AG08395 (cell line): ENCODE results near the gene MINDY4.
A peak's percentile ranks its signal among the peaks of the same experiment; 100 is the strongest.

Source experiments
- DNase-seq: peaks from one replicate; pipeline ENCODE4 v3.0.0; 2012; ENCODE audit warnings: mixed read lengths, low spot score

Gene MINDY4

GRCh38 chr7:30771174-30771879 lies at the start of gene MINDY4:
Gene MINDY4 (plus strand): TSS chr7:30771417. CDS start chr7:30771494, 77 bp downstream.
- peak; percentile 93 for DNase-seq

GRCh38 chr7:30722187-30722586 lies 49.0 kb upstream of the MINDY4 start:
- no peak for DNase-seq

- DNase-seq: no peak
Observed at GRCh38 chr7:30722671-30723070, 48.5 kb upstream of the MINDY4 start.

DNA sequence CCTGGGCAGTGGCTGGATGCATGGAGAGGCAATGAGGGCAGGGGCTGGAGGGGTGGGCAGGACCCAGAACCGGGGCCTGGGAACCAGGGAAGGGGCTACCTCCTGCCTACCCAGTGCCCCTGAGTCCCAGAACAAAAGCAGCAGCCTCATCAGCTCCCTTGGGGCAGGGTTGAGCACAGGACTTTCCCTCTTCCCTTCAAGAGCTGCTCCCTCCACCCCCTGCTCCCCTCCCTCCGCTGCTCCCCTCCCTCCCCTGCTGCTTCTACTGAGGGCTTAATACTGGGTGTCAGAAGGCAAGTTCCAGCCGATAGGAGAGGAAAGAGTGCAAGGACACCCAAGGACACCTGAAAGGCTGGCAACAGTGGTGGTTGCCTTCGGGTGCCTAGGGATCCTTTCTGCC lies 47.4 kb upstream of the MINDY4 start:
- no peak for DNase-seq

GRCh38 chr7:30726296-30727006 lies 44.8 kb upstream of the MINDY4 start:
- no peak for DNase-seq

GRCh38 chr7:30727061-30727945 lies 43.9 kb upstream of the MINDY4 start:
- peak; percentile 69 for DNase-seq

GRCh38 chr7:30728591-30729100 lies 42.6 kb upstream of the MINDY4 start:
- DNase-seq: no peak

- no peak for DNase-seq
Observed at GRCh38 chr7:30729642-30730041, 41.6 kb upstream of the MINDY4 start.

DNA sequence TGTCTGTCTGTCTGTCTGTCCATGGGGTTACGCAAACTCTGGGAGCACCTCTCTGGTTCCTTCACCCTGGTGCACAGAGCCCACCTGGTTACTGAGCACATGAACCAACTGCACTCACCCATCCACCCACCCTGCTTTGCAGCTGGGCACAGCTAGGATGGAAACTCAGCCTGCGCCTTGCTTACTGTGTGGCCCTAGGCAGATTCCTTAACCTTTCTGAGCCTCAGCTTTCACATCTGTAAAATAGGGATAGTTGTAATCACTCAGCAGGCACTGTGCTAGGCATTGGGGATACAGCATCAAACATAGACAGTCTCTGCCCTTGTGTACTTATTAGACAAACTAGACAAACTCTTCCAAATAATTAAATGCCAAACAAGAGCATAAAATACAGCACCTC lies 41.1 kb upstream of the MINDY4 start:
- no peak for DNase-seq

DNA sequence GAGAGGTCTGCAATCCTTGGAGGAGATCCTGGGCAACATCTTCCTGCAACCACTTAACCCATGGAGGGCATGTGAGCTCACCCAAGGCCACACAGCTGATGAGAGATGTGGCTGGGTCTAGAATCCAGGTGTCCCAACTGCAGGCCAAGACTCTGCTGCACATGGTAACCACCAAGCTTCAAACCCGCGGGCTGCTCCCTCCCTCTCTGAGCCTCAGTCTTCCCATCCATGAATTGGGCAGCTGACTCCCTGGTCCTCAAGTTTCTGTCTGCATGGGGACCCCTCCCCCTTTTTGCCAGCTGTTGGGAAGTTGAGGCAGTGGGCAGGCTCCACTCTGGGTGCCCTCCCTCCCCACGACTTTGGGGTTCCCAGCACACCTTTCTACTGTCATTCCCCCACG lies 40.2 kb upstream of the MINDY4 start:
- DNase-seq: no peak

DNA sequence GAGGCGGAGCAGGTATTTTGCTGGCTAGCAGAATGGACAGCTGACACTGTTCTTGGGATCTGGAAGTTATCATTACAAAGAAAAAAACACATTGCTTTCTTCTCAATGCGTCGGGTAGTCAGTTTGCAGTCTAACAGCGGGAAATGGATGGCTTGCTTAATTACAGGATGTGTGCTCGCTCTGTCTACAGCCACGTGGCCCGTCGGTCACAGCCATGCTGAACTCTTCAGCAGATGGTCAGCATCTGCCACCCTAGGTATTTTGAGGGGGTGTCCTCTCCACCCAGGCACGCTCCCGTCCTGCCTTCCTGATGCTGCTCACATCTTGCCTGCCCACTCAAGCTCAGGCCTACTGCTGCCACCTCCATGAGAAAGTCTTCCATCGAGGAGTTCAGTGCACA lies 39.6 kb upstream of the MINDY4 start:
- DNase-seq: peak; percentile 29

DNA sequence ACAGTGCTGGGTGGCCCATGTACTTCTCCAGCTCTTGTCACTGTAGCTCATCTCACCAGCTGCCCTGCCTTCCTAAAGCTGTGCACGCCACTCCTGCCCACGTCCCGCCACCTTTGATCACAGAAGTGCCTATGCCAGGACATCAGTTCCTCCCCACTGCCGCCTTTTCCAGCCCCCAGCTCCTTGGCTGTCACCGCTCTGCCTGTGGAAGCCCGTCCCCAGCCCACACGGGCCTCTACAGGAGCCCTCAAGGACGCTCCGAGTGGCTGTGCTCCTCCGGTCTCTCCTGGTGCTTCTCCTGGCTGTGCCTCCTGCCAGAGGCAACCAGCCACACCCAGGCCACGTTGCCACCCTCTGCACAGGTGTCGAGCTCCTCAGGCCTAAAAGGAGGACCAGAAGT lies 38.6 kb upstream of the MINDY4 start:
- no peak for DNase-seq

GRCh38 chr7:30733216-30733615 lies 38.0 kb upstream of the MINDY4 start:
- DNase-seq: no peak

- DNase-seq: no peak
Observed at GRCh38 chr7:30733691-30734090, 37.5 kb upstream of the MINDY4 start.

- no peak for DNase-seq
Observed at GRCh38 chr7:30734497-30734896, 36.7 kb upstream of the MINDY4 start.

DNA sequence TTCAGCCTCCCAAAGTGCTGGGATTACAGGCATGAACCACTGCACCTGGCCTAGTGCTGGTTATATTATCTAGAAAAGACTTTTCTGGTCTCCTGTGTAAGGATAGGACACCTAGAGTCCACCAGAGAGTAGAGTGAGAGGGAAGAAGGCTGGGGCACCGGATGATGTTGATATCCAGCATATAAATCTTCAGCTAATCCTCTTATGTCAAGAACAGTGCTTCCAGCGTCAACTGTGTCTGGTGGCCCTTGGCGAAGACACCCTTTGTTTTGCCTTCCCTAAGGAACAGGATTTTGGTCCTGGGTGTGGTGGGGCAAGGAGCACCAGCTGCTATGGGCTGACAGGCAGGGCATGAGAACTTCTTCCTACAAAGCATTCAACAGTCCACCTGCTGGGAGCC lies 35.6 kb upstream of the MINDY4 start:
- no peak for DNase-seq

- DNase-seq: no peak
Observed at GRCh38 chr7:30736291-30736690, 34.9 kb upstream of the MINDY4 start.

GRCh38 chr7:30738026-30738915 lies 32.9 kb upstream of the MINDY4 start:
- DNase-seq: no peak

DNA sequence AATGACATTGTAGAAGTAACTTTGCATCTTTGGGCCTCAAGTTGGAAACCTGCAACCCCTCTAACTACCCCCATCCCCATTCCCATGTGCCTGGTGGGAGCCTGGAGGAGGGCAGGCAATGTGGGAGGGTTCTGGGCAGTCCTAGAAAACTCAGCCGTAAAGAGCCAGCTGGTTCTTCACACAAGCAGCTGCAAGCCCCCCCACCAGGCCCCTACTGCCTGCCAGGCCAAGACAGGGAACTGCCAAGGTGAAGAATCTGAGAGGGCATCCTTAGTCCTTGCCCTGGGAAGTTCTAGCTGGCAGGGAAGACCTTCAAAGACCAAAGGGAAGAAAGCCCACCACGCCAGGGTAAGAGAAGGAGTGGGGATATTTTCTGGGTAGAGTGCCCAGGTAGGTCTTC lies 31.5 kb upstream of the MINDY4 start:
- DNase-seq: no peak

- peak; percentile 94 for DNase-seq
Observed at GRCh38 chr7:30740417-30741181, 30.6 kb upstream of the MINDY4 start.

GRCh38 chr7:30741289-30741688 lies 29.9 kb upstream of the MINDY4 start:
- DNase-seq: no peak
